Left lung (tissue), 10 donors: ENCODE measurements around the gene TMEM175. TPM values are rescaled to one million over a fixed set of nuclear protein-coding genes. Genes with fewer than 3 reads are reported as not detected.

ENCODE experiments used
- ATAC-seq: fragments of 200-7000 bp; cut with Tn5 transposase; one replicate; pipeline ENCODE4 v1.9.1; 2020; ENCODE audit warnings: moderate library complexity
- DNase-seq, 4 donors: peaks; one replicate each; pipeline ENCODE4 v3.0.0-alpha.2; 2013 to 2020
- H3K27ac ChIP-seq, 2 donors: fragments of 200-600 bp; sonication (generic) in 1 of 2; one replicate each; pipeline versions ENCODE4 v1.5.0 to v1.8.0; 2020 to 2021
- H3K27me3 ChIP-seq, 2 donors: fragments of 200-600 bp; sonication (generic) in 1 of 2; one replicate each; pipeline versions ENCODE4 v1.5.0 to v1.8.0; 2020 to 2021
- H3K36me3 ChIP-seq, 2 donors: fragments of 200-600 bp; sonication (generic) in 1 of 2; one replicate each; pipeline versions ENCODE4 v1.5.0 to v1.8.0; 2020 to 2021
- H3K4me1 ChIP-seq, 2 donors: fragments of 200-600 bp; one replicate each; pipeline ENCODE4 v1.8.0; 2021
- H3K4me3 ChIP-seq, 2 donors: fragments of 200-600 bp; sonication (generic) in 1 of 2; one replicate each; pipeline versions ENCODE4 v1.5.0 to v1.8.0; 2020 to 2021; ENCODE audit warnings: mild to moderate bottlenecking in 1 of 2
- H3K9me3 ChIP-seq, 2 donors: fragments of 200-600 bp; sonication (generic) in 1 of 2; one replicate each; pipeline versions ENCODE4 v1.5.0 to v1.8.0; 2020 to 2021
- intact Hi-C, 2 donors: fragments of 100-400 bp; cut with DNase I; formaldehyde crosslinking; loops; one replicate each; pipeline versions ENCODE4 v1.11.2 to v1.14.2; 2022
- polyA plus RNA-seq, 6 donors: library from polyadenylated mRNA; unstranded; fragments of 120-200 nt; gene quantifications; one replicate each; pipeline ENCODE4 v1.2.1, GENCODE V29; 2013; ENCODE audit not compliant: insufficient read length in 6 of 6
- total RNA-seq, 2 donors: library from RNA; stranded (reverse); fragmentation: NEBNext Ultra II Directional; extraction: Animal tissue kit (Norgen Biotek cat#: 25700); gene quantifications; one replicate each; pipeline ENCODE4 v1.2.1, GENCODE V29; 2021
- TF ChIP-seq, protein P1 (sequence below), 2 donors: fragments of 200-600 bp; sonication (generic) in 1 of 2; IDR thresholded peaks; one replicate each; pipeline versions ENCODE4 v1.5.0 to v1.8.0; 2021; ENCODE audit warnings: antibody characterized with exemption in 2 of 2
- donor health status: DM: no; HTN: yes; CAD: no.
- donor health status: DM: no; HTN: no; CAD: no.

TMEM175 gene
- total and polyA plus RNA-seq, 8 donors, result 24.4 to 38.7 (median 27.6) TPM

GRCh38 chr4:958696-959337 lies 26.6 kb downstream of the TMEM175 start:
- ATAC-seq, result no peak
- DNase-seq, result peak in 1 of 4 donors; percentile 19
- intact Hi-C loops, result no loop called here
- Histone ChIP-seq H3K4me3 (no peak overlapping the region), H3K27me3 (no peaks in the 10 kb centered on the region), H3K4me1 (no peaks in the 10 kb centered on the region), H3K27ac (no peak overlapping the region), H3K36me3 (peaks cover 0 to 92% of the 10 kb centered on the region in 2 donors), H3K9me3 (no peaks in the 10 kb centered on the region)
- TF ChIP-seq, protein P1, sequence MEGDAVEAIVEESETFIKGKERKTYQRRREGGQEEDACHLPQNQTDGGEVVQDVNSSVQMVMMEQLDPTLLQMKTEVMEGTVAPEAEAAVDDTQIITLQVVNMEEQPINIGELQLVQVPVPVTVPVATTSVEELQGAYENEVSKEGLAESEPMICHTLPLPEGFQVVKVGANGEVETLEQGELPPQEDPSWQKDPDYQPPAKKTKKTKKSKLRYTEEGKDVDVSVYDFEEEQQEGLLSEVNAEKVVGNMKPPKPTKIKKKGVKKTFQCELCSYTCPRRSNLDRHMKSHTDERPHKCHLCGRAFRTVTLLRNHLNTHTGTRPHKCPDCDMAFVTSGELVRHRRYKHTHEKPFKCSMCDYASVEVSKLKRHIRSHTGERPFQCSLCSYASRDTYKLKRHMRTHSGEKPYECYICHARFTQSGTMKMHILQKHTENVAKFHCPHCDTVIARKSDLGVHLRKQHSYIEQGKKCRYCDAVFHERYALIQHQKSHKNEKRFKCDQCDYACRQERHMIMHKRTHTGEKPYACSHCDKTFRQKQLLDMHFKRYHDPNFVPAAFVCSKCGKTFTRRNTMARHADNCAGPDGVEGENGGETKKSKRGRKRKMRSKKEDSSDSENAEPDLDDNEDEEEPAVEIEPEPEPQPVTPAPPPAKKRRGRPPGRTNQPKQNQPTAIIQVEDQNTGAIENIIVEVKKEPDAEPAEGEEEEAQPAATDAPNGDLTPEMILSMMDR (IDR thresholded peaks at IDR 0.05), result no peak

GRCh38 chr4:959338-960139 lies 27.3 kb downstream of the TMEM175 start:
- ATAC-seq (no peak), DNase-seq (peak in 2 of 4 donors; percentile 27 to 59)
- Histone ChIP-seq H3K9me3 (no peaks in the 10 kb centered on the region), H3K36me3 (peaks cover 0 to 92% of the 10 kb centered on the region in 2 donors), H3K27me3 (no peaks in the 10 kb centered on the region), H3K4me3 (no peak overlapping the region), H3K27ac (no peak overlapping the region), H3K4me1 (no peaks in the 10 kb centered on the region)
- TF ChIP-seq, protein P1 (IDR thresholded peaks at IDR 0.05), result no peak
- intact Hi-C loops, result no loop called here

- ATAC-seq (no peak), DNase-seq (peak in 2 of 4 donors; percentile 20 to 51)
- Histone ChIP-seq H3K4me1 (no peaks in the 10 kb centered on the region), H3K36me3 (peaks cover 0 to 94% of the 10 kb centered on the region in 2 donors), H3K27me3 (no peaks in the 10 kb centered on the region), H3K27ac (no peak overlapping the region), H3K4me3 (no peak overlapping the region), H3K9me3 (no peaks in the 10 kb centered on the region)
- TF ChIP-seq, protein P1 (IDR thresholded peaks at IDR 0.05), result no peak
- intact Hi-C loops, result no loop called here
Measured at GRCh38 chr4:960140-960635, 27.9 kb downstream of the TMEM175 start.

DNA sequence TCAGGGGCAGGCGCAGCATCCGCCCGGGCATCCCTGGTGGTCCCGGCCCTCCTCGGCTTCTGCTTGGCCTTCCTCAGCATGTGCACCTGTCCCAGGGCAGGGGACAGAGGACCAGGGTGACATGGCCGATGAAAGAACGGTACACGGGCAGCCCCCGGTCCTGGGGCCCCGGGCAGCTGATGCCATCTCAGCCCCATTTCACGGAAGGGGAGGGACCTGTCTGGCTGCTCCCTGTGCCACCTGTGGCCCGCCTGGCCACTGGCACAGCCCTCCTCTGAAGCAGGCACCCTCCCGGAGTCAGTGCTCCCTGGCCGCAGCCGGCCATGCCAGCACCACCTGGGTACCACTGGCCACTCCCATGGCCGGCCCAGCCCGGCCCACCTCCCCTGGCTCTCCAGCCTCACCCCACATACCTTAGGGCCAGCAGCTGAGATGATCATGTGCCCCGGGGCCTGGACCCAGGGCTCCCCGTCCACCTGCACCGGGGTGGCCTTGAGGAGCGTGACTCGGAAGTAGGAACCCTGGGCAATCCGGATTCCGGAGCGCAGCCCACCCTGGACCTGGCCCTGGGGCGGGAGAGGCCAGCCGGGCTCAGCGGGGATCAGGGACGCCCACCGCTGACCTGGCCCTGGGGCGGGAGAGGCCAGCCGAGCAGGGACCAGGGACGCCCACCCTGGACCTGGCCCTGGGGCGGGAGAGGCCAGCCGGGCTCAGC lies 28.5 kb downstream of the TMEM175 start:
- no peaks in the 10 kb centered on the region for H3K9me3 ChIP-seq
- peaks cover 0 to 94% of the 10 kb centered on the region in 2 donors for H3K36me3 ChIP-seq
- no peaks in the 10 kb centered on the region for H3K4me1 ChIP-seq
- H3K27ac ChIP-seq, result no peak overlapping the region
- H3K27me3 ChIP-seq, result no peaks in the 10 kb centered on the region
- no peak for ATAC-seq
- TF ChIP-seq, protein P1 (IDR thresholded peaks at IDR 0.05), result no peak
- intact Hi-C loops, result no loop called here
- H3K4me3 ChIP-seq, result no peak overlapping the region
- DNase-seq, result peak in 1 of 4 donors; percentile 75
